Measurements from ENCODE around the gene HDGFL2.

The HDGFL2 gene

DNA sequence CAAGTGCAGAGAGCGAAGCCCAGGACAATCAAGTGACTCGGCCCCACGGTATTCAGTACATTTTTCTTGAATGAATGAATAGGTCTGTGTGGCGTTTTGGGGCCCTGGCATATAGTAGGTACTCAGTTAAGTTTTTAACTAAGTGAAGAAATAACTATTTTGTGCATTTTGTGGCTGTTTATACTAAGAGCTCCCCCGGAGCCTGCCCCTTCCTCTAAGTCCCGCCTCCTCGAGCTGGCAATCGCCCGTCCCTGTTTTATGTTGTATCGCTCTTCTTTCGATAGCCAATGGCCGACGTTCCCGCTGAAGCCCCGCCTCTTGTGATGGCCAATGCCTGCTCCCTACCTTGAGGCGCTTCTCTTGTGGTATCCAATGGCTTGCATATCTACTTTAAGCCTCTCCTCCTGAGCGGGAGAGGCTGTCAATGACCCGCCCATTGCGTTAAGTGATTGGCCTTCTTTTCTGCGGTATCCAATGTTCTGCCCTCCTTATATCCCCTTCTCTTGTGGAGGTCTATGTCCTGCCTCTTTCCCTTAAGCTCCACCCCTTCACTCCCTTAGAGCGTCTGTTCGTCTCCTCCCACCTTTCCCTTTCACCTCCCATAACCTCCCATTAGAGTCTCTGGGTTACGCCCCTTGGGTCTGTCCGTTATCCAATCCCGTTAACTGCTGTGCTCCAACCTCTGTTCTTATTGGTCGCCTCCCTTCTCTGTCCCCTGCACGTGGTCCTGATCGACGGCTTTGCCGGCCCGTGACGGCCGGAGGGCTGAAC lies 509 bp upstream of the HDGFL2 start:
- DNase-seq, result peak; percentile 100

DNA sequence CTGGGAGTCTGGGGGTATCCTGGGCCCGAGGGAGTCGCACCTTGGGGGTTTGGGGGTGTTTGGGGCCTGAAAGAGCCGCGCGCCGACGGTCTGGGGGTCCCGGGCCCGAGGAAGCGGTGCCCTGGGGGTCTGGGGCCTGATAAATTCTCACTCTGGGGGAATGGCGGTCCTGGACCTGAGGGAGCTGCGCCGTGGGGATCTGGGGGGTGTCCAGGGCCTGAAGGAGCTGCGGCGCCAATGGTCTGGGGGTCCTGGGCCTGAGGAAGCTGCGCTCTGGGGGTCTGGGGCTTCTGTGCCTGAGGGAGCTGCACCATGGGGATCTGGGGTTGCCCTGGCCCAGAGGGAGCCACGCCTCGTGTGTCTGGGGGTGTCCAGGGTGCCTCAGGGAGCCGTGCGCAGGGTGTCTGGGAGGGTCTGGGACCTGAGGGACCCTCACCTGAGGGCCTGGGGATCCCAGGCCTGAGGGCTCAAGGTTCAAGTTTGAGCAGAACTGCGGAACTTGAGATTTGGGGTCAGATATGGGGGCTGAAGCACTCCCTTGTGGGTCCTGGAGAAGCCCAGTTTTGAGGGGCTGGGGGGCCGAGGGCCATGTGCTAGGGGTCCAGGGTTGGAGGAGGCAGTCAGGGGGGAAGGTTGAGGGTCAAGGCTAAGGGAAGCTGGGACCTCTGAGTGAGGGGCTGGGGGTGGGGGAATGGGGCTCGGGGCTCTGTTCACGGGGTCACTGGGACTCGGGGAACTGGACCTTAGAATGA lies 1.1 kb downstream of the HDGFL2 start:
- DNase-seq, result no peak

- no peak for DNase-seq
Observed at GRCh38 chr19:4473763-4474513, 1.8 kb downstream of the HDGFL2 start.

DNA sequence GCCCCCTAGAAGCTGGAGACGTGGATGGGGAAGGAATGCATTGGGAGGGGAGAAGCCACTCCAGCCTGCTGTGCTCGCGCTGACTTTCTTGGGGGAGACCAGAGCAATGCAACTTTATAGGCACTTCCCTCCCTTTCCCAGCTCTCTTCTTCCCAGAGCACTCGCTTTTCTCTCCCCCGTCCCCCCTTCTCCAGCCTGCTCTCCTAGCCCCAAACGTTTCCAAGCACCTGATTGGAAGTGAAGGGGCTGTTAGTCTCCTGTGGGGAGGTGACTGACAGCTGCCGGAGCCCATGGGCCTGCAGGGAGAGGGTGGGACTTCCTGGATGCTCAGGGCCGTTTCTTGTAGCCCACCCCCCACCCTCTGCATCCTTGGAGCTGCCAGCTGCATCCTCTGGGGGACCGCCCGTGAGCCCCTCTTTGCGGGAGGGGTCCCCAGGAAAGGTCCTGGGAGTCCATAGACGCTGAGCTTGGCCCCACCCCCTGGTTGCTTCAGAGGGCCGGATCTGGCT lies 2.5 kb downstream of the HDGFL2 start:
- DNase-seq, result peak; percentile 43

DNA sequence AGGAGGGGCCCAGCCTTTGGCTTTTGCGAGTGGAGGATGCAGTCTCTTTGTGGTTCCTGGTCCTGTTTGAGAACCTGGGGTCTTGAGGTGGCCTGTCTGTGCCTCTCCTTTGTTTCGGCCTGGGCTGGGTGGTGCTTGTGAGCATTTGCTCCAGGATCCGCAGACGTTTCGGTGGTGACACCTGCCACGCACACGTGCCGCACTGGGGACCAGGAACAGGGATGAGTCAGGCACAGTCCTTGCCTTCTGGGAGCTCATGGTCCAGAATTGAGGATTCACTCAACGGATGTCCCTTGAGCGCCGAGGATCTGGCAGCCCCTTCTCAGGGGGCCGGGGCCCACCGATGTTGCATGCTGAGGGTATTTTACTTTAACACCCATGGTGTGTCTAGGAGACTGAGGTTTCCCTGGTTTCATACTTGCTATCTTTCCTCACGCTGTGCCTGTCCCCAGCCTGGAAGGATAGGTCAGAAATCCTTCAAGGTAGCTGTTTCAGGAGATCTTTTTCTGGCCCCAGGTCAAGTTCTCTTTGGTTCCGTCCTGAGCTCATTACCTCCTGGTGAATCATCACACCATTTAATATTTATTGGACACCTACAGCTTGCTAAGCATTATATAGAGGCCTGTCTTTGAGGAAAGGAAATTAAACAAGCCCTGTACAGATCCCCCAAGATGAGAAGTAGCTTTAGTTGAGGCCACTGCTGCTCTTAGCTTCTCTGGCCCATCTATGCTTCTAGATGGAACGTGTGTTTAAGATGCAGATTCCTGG lies 5.1 kb downstream of the HDGFL2 start:
- no peak for DNase-seq

DNA sequence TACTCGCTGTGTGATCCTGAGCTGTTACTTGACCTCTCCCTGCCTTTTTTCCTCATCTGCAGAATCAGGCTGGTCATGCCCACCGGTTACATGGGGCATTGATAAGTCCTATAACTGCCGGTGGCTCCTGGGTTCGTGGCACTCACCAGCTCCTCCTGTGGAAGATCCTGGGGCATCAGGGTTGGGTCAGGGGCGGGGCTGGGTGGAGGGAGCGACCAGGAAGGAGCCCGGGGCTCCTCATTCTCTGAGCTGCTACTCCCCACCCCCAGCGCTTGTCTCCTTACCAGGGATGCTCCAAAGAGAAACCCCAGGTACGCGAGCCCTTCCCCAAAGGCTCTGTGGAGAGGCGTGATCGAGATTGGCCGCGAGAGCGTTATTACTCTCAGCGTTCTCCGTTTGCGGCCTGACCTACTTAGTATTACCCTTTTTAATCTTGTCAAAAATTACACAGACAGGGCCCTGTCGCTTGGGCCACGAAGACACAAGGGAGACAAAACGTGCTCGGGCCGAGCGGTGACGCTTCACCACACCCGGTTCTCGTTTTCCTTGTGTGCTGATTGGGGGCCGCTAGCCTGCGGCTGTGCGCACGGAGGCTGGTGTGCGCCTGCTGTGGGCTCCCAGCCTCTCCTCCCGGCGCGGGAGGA lies 10.7 kb downstream of the HDGFL2 start:
- no peak for DNase-seq

- DNase-seq, result no peak
Observed at GRCh38 chr19:4483385-4483784, 11.3 kb downstream of the HDGFL2 start.

DNA sequence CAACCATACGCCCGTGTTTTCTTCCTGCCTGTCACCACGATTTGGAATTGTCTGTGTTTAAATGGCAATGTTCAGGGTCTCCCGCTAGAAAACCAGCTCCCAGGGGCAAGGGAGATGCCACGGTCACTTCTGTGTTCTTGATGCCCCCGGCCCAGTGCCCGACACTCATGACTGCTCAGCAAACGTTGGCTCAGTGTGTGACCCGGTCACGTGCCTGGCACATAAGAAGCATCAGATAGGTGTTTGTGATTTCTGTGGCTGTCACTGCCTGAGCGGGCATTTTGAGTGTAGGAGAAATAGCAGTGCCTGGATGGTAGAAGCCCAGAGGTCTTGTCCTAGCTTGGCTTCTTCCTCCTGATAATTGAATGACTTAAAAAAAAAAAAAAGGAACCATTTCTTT lies 15.5 kb downstream of the HDGFL2 start:
- DNase-seq, result no peak

DNA sequence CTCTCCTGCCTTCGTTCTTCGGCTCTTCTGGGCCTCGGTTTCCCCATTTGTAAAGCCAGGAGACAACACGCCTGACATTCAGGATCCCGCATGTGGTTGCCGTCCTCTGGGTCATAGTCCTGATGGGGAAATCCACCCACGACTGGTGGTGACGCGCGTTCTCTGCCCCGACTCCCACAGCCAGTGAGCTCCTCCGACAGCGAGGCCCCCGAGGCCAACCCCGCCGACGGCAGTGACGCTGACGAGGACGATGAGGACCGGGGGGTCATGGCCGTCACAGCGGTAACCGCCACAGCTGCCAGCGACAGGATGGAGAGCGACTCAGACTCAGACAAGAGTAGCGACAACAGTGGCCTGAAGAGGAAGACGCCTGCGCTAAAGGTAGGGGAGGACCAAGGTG lies 16.4 kb downstream of the HDGFL2 start:
- DNase-seq, result no peak

- no peak for DNase-seq
Observed at GRCh38 chr19:4491446-4491845, 19.3 kb downstream of the HDGFL2 start.

- no peak for DNase-seq
Observed at GRCh38 chr19:4492337-4493103, 20.4 kb downstream of the HDGFL2 start.

GRCh38 chr19:4493104-4493928 lies 21.2 kb downstream of the HDGFL2 start:
- no peak for DNase-seq

- no peak for DNase-seq
Observed at GRCh38 chr19:4493929-4494690, 22.0 kb downstream of the HDGFL2 start.

GRCh38 chr19:4494691-4495064 lies 22.6 kb downstream of the HDGFL2 start:
- DNase-seq, result no peak

DNA sequence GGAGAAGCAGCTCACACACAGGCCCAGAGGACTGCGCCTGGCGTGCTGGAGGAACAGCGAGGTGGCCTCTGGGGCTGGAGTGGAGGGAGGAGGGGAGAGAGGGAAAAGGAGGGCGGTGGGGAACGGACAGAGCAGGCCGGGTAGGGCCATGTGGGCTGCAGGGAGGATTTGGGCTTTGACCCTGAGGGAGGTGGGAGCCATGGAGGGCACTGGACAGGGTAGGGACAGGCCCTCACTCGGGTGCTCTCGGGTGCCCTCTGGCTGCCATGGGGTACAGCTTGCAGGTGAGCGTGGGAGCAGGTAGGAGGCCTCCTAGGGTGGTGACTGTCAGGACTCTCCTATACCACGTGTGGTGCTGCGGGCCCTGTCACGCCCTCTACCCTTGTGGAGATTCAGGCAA lies 23.4 kb downstream of the HDGFL2 start:
- DNase-seq, result no peak

- DNase-seq, result no peak
Observed at GRCh38 chr19:4496304-4496703, 24.2 kb downstream of the HDGFL2 start.

DNA sequence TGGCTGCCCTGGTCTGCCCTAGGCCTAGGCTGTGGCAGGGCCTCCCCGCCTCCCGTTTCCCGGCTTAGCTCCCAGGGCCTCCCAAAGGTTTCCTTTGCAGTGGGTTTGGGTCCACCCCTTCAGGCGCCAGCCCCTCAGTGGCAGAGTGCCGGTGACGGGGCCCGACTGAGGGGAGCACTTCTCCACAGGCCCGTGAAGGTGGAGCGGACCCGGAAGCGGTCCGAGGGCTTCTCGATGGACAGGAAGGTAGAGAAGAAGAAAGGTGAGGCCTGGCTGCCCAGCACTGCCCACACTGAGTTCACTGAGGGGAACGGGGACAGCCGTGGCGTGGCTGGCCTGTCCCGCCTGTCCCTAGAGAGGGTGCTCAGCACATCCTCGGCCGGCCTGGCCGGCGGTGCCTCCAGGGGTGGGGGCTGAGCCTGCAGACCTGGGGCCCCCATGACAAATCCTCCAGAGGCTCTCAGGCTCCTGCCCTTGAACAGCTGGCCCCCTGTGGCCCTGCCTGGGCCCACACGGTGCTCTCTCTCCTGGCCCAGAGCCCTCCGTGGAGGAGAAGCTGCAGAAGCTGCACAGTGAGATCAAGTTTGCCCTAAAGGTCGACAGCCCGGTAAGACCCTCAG lies 25.8 kb downstream of the HDGFL2 start:
- no peak for DNase-seq

DNA sequence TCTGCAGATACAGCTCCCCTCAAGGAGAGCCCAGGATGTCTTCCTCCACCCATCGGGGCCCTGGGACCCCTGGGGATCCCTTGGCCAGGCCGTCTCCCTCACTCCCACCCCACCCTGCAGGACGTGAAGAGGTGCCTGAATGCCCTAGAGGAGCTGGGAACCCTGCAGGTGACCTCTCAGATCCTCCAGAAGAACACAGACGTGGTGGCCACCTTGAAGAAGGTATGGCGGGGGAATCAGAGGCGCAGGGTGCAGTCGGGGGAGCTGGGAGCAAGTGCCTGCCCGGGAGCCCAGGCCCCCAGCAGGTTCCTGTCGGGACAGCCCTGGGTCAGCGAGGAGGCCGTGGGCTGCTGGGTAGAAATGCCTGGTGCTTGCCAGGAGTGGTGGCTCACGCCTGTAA lies 26.6 kb downstream of the HDGFL2 start:
- DNase-seq, result no peak

DNA sequence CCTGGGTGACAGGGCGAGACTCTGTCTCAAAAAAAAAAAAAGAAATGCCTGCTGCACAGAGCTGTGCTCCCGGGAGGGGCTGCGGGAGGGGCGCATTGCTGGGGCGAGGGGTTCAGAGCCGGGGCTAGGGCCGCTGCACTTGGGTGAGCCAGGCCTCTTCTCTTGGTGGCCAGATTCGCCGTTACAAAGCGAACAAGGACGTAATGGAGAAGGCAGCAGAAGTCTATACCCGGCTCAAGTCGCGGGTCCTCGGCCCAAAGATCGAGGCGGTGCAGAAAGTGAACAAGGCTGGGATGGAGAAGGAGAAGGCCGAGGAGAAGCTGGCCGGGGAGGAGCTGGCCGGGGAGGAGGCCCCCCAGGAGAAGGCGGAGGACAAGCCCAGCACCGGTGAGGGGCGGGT lies 27.2 kb downstream of the HDGFL2 start:
- DNase-seq, result no peak
